Hepatocyte (in vitro differentiated cells): ENCODE measurements around the gene TTC23.

Experiments
- EZH2 ChIP-seq: fragments of 200-600 bp; sonication (generic); IDR thresholded peaks from 2 replicates; pipeline ENCODE4 v1.6.1; 2016; ENCODE audit warnings: antibody characterized with exemption, mild to moderate bottlenecking, borderline replicate concordance
- EZH2phosphoT487 ChIP-seq: fragments of 200-600 bp; sonication (generic); IDR thresholded peaks from one replicate; pipeline ENCODE4 v1.6.1; 2018; ENCODE audit warnings: antibody characterized with exemption, mild to moderate bottlenecking, low read depth, moderate library complexity; ENCODE audit not compliant: unreplicated experiment, severe bottlenecking
- TF ChIP-seq, protein P1 (sequence below): fragments of 200-600 bp; sonication (generic); IDR thresholded peaks from 2 replicates; pipeline ENCODE4 v1.5.1; 2016; ENCODE audit warnings: antibody characterized with exemption, mild to moderate bottlenecking; ENCODE audit not compliant: poor library complexity

DNA sequence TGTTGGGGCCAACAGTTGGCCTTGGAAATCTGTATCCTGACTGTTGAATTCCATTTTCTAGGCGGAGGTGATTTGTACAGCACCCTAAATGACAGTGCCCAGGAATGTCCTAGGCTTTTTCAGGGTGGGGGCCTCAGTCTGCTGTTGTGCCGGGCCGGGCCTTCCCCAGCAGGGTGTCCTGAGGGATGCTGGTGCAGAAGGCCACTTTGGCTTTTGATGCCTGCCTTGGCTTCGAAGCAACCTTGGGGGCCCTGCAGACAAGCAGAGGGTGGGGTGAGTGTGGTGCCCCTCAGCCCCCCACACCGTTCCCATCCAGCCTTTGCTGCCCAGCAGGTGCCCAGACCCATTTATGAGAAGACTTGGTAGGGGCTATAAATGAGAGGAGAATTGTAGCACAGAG is 111.5 kb downstream of the TTC23 start:
- TF ChIP-seq, protein P1, sequence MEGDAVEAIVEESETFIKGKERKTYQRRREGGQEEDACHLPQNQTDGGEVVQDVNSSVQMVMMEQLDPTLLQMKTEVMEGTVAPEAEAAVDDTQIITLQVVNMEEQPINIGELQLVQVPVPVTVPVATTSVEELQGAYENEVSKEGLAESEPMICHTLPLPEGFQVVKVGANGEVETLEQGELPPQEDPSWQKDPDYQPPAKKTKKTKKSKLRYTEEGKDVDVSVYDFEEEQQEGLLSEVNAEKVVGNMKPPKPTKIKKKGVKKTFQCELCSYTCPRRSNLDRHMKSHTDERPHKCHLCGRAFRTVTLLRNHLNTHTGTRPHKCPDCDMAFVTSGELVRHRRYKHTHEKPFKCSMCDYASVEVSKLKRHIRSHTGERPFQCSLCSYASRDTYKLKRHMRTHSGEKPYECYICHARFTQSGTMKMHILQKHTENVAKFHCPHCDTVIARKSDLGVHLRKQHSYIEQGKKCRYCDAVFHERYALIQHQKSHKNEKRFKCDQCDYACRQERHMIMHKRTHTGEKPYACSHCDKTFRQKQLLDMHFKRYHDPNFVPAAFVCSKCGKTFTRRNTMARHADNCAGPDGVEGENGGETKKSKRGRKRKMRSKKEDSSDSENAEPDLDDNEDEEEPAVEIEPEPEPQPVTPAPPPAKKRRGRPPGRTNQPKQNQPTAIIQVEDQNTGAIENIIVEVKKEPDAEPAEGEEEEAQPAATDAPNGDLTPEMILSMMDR = no peak
- TF ChIP-seq EZH2 = no peak
- TF ChIP-seq EZH2phosphoT487 = no peak
